ENCODE data around the gene GPR39. TPM values are rescaled to one million over a fixed set of nuclear protein-coding genes. Genes with fewer than 3 reads are reported as not detected.

GPR39 gene
- total and polyA plus RNA-seq, 12 donors = 0.04 TPM; not detected in 11

DNA sequence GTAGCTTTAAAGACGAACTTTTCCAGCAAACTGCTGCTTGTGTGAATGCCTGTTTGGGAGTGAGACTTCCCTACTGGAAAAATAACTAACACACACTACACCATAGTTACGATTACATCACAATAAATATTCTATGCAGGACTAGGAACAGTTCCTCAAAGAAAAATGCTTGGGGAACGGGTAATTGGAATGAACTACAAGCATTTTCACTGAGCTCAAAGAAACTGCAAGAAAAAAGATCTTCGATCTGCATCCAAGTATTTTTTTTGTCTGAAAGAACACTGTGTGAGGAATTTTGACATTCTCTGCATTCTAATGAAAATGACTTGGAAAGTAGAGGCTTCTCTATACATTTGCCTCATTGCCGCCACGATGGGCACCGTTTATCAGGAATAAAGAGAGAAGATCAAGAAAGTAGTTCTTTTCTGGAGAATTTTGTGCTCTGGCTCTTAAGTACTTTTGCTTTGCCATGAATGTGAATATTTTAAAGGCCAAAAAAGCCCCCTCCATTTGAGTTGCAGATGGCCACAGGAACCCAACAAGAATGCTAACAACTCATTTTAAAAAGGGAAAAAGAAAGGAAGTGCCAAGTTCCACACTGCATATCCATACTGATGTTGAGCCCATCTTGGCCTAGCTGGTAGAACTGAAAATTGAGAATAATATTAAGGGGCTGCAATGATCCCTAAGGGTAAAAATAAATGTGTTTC lies 239.8 kb downstream of the GPR39 start:
- no peaks in the 10 kb centered on the region for H3K36me3 ChIP-seq
- H3K27ac ChIP-seq = no peak overlapping the region
- 55 to 68% methylated on average over 7 of the region's 7 CpGs for WGBS, 2 donors
- no peak overlapping the region for H3K4me3 ChIP-seq
- peaks cover 0 to 26% (median 13%) of the 10 kb centered on the region in 7 donors for H3K27me3 ChIP-seq
- H3K9me3 ChIP-seq = no peaks in the 10 kb centered on the region
- TF ChIP-seq, protein P1, sequence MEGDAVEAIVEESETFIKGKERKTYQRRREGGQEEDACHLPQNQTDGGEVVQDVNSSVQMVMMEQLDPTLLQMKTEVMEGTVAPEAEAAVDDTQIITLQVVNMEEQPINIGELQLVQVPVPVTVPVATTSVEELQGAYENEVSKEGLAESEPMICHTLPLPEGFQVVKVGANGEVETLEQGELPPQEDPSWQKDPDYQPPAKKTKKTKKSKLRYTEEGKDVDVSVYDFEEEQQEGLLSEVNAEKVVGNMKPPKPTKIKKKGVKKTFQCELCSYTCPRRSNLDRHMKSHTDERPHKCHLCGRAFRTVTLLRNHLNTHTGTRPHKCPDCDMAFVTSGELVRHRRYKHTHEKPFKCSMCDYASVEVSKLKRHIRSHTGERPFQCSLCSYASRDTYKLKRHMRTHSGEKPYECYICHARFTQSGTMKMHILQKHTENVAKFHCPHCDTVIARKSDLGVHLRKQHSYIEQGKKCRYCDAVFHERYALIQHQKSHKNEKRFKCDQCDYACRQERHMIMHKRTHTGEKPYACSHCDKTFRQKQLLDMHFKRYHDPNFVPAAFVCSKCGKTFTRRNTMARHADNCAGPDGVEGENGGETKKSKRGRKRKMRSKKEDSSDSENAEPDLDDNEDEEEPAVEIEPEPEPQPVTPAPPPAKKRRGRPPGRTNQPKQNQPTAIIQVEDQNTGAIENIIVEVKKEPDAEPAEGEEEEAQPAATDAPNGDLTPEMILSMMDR (IDR thresholded peaks at IDR 0.05) = no peak
- intact Hi-C loops (cut with DNase I) = no loop called here
- no peak for ATAC-seq
- DNase-seq = no peak
- no peaks in the 10 kb centered on the region for H3K4me1 ChIP-seq

DNA sequence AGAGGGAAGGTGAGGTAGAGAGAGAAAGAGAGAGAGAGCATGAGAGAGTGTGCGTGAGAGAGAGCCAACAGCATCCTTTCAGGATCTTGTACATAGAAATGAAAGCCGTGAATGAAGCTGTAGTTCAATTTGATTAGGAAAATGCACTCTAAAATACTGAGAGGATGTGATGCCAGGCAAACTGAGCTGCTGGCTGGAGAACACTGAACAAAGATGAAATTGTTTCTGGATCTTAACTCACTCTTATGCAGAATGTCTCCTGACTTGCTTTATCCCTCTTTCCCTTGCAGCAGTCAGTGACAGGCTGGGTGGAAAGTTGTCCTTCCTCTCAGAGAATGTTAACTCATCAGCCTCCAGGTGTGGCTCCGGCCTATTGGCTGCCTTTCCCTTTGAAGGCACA lies 242.7 kb downstream of the GPR39 start:
- H3K4me1 ChIP-seq = no peaks in the 10 kb centered on the region
- H3K36me3 ChIP-seq = no peaks in the 10 kb centered on the region
- no peak overlapping the region for H3K27ac ChIP-seq
- H3K4me3 ChIP-seq = no peak overlapping the region
- TF ChIP-seq, protein P1 (IDR thresholded peaks at IDR 0.05) = no peak
- WGBS, 2 donors = 86 to 95% methylated on average over 3 of the region's 3 CpGs
- ATAC-seq (no peak), DNase-seq (no peak)
- intact Hi-C loops (cut with DNase I) = no loop called here
- H3K27me3 ChIP-seq = peaks cover 0 to 36% (median 21%) of the 10 kb centered on the region in 7 donors
- H3K9me3 ChIP-seq = no peaks in the 10 kb centered on the region

DNA sequence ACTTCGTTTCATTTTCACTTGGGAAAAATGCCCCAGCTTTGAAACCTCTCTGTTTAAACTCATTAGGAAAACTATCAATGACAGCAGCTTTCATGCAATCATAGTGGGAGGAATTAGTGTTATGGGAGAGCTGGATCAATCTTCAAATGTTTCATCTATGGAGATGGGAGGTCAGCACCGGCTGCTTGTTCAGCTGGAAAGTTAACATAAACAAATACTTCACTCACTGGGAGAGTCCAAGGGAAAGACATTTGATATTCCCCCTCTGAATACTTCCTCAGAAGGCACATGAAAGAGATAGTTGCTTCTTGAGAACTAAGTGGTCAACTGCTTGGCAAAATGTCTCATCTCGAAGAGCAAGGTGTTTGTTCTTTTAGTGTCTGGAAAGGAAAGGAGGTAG lies 246.1 kb downstream of the GPR39 start:
- WGBS, 2 donors = 51 to 67% methylated on average over 3 of the region's 3 CpGs
- TF ChIP-seq, protein P1 (IDR thresholded peaks at IDR 0.05) = no peak
- no peaks in the 10 kb centered on the region for H3K4me1 ChIP-seq
- H3K9me3 ChIP-seq = no peaks in the 10 kb centered on the region
- peaks cover 0 to 70% (median 39%) of the 10 kb centered on the region in 7 donors for H3K27me3 ChIP-seq
- no peaks in the 10 kb centered on the region for H3K36me3 ChIP-seq
- DNase-seq (no peak), ATAC-seq (no peak)
- H3K4me3 ChIP-seq = no peak overlapping the region
- H3K27ac ChIP-seq = no peak overlapping the region
- intact Hi-C loops (cut with DNase I) = loop anchor here in 1 of 10 donors (10.0 kb wide), 1 partner anchor 512 kb away; no protein-coding TSS in a partner anchor

GRCh38 chr2:132664096-132664495 lies 247.5 kb downstream of the GPR39 start:
- Histone ChIP-seq H3K9me3 (no peaks in the 10 kb centered on the region), H3K27me3 (peaks cover 0 to 79% (median 53%) of the 10 kb centered on the region in 7 donors), H3K27ac (no peak overlapping the region), H3K36me3 (no peaks in the 10 kb centered on the region), H3K4me1 (peaks cover 0 to 12% (median 5%) of the 10 kb centered on the region in 9 donors), H3K4me3 (no peak overlapping the region)
- TF ChIP-seq, protein P1 (IDR thresholded peaks at IDR 0.05) = no peak
- DNase-seq (no peak), ATAC-seq (no peak)
- intact Hi-C loops (cut with DNase I) = loop anchor here in 1 of 10 donors (10.0 kb wide), 1 partner anchor 511 kb away; no protein-coding TSS in a partner anchor
- WGBS, 2 donors = 84 to 86% methylated on average over 2 of the region's 2 CpGs

Data from heart right ventricle (tissue), 16 donors.